Stimulated activated naive CD8-positive, alpha-beta T cell treated with anti-CD3 and anti-CD28 coated beads, Interleukin-15, Interleukin-2, amounts not matched to agents 100 U/mL and 50 U/mL, for 24 hours (primary cell): ENCODE measurements around the gene CDK14.

Source experiments
- ATAC-seq: fragments of 150-1000 bp; cut with Tn5 transposase; one replicate; pipeline ENCODE4 v1.10.0; 2021
- DNase-seq: peaks from one replicate; pipeline ENCODE4 v3.0.0; 2021

CDK14 gene

GRCh38 chr7:90597563-90598253, 1.6 kb downstream of the CDK14 start:
- ATAC-seq = no peak
- no peak for DNase-seq

- ATAC-seq (no peak), DNase-seq (no peak)
Observed at GRCh38 chr7:90599038-90599437, 2.9 kb downstream of the CDK14 start.

GRCh38 chr7:90599892-90600555, 3.9 kb downstream of the CDK14 start:
- ATAC-seq (no peak), DNase-seq (no peak)

DNA sequence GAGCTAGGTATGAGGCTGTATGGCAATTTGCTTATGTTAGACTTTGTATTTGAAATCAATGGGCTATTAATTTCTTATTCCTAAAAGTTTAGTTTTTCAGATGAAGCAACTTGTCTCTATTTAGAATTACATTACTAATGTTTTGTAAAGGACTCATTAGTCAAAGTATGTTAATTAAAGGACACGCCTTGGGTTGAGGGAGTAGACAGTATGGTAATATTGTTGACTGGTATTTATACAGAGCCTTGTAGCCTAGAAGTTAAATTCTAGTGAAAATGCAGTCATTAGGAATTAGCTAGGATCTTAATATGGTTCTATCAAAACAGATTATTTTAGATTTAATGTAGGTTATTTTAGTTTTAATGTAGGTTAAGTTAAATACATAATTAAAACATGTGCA, 6.2 kb downstream of the CDK14 start:
- no peak for ATAC-seq
- DNase-seq = no peak

GRCh38 chr7:90603346-90603745, 7.2 kb downstream of the CDK14 start:
- ATAC-seq (no peak), DNase-seq (no peak)

GRCh38 chr7:90604383-90604782, 8.3 kb downstream of the CDK14 start:
- ATAC-seq = no peak
- no peak for DNase-seq

GRCh38 chr7:90605055-90605454, 8.9 kb downstream of the CDK14 start:
- DNase-seq (no peak), ATAC-seq (no peak)

DNA sequence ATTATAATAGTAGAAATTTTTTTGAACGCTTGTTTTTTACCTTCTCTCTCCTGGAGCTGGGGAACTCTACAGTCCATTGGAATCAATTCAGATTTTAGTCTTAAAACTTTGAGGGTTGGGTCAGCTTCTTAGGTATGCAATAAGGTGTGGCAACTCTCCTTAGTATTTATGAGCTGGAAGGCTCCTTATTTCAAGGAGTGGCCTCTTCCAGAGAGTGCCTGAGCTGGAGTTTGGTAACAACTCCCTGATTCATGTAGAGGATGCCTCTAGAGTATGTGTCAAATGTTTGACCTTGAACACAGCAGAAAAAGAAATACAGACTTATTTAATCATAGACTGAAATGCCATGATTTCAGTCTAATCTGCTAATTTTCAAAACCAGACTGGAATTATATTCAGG, 11.1 kb downstream of the CDK14 start:
- ATAC-seq = no peak
- no peak for DNase-seq

- ATAC-seq (no peak), DNase-seq (no peak)
Observed at GRCh38 chr7:90610105-90610504, 14.0 kb downstream of the CDK14 start.

- no peak for DNase-seq
Observed at GRCh38 chr7:90611115-90611514, 15.0 kb downstream of the CDK14 start.

DNA sequence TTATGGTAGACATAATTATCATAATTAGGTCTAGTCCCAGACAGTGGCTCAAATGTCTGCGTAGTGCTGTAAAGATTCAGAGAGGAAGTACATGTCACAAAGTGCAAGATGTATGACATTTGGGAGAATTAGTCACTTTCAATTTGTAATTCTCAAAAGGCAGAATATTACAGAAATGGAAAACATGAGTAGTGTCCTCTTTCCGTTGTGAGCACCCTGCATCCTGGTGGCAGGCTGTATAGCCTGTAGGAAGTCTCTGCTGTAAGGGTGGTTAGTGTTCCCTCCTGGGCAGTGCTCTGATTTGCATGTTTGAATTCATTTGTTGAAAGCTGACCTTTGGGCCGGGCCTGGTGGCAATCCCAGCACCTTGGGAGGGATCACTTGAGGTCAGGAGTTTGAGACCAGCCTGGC, 17.0 kb downstream of the CDK14 start:
- peak; percentile 96 for ATAC-seq

More at GRCh38 chr7:90611115-90611514, 15.0 kb downstream of the CDK14 start:
- no peak for ATAC-seq

DNA sequence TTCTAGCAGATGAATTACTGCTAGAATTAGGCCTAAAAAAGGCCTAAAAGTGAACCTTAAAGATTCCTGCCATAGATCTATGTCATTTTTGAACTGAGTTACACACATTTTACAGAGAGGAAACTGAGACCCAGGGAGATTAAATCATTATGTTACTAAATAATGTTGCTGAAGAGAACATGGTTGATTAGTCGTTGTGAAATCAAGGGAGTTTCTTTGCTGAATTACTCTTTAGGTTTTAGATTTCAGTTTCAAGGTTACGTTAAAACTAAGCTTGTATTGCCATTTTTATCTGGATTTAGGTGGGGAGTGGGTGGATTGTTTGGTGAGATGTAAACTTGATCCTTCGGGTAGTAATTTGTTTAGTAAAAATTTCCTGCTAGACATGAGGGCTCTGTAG, 21.3 kb downstream of the CDK14 start:
- DNase-seq (no peak), ATAC-seq (no peak)

More for the DNA sequence above, 17.0 kb downstream of the CDK14 start:
- DNase-seq = peak; percentile 39

DNA sequence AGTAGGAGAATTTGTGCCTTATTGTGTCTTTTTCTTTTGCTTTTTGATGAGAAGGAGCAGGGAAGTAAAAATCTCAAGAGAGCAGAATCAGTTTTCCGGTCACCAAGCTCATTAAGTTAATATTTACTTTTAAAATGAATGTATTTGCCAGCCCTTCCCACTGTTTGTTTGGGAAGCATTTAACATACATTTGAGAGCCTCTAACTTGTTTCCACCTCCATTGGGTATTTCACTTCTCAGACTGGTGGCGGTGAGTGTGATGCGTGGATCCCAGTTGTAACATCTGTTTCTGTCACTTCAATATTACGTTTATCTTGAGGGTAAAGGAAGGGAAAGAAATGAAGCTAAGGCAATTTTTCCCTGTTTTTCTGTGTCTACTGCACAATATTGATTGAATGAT, 22.8 kb downstream of the CDK14 start:
- ATAC-seq (no peak), DNase-seq (no peak)

GRCh38 chr7:90621125-90621746, 25.1 kb downstream of the CDK14 start:
- no peak for DNase-seq
- ATAC-seq = no peak

GRCh38 chr7:90621747-90622140, 25.6 kb downstream of the CDK14 start:
- DNase-seq = no peak

DNA sequence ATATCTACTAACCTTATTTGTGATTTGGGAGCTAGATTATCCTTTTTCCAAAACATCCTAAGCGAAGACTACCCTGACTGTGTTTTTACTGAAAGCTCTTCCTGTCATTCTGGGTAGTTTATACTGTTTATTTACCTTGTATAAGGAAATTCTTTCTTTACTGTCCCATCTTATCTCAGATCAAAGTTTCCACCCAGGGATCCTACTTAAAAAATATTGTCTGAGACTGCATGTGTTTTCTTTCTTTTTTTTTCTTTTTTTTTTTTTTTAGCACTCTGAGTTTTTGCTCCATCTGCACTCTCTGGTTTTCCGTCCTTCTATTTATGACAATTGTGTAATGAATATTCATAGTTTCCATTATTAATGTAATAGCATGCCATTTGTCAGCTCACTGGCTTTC, 26.5 kb downstream of the CDK14 start:
- ATAC-seq = no peak

More at GRCh38 chr7:90621747-90622140, 25.6 kb downstream of the CDK14 start:
- ATAC-seq = no peak

GRCh38 chr7:90624225-90624911, 28.2 kb downstream of the CDK14 start:
- DNase-seq (no peak), ATAC-seq (no peak)

More for the DNA sequence above, 26.5 kb downstream of the CDK14 start:
- no peak for DNase-seq

DNA sequence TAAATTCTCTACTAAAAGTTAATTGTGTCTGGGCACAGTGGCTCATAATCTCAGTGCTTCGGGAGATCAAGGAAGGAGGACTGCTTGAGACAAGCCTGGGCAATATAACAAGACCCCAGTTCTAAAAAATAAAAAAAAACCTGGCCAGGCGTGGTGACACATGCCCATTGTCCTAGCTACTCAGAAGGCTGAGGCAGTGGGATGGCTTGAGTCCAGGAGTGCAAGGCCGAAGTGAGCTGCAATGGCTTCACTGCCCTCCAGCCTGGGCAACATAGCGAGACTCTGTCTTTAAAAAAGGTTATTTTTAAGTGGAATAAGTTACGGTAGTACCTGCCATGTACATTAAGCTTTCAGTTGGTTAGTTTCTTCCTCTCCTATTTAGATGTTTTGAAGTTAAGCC, 28.9 kb downstream of the CDK14 start:
- no peak for ATAC-seq
- DNase-seq = no peak

- DNase-seq (no peak), ATAC-seq (no peak)
Observed at GRCh38 chr7:90625562-90625961, 29.4 kb downstream of the CDK14 start.

DNA sequence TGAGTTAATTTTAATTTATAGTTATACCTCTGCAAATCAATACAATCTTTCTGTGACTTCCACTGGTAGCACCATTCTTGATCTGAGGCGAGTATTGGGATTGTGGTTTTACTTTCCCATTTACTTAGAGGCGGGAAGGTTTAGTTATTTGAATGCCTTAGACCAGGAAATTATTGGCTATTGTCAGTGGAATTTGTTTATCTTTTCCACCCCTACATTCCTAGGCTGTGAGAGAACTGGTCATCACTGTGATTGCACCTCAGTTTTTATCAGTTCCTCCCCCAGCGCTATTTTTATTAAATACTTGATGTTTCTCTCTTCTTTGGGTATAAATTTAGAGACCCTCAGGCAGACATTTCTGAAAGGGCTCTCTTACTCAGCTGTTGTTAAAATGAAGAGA, 29.9 kb downstream of the CDK14 start:
- no peak for DNase-seq
- no peak for ATAC-seq

GRCh38 chr7:90629297-90629918, 33.3 kb downstream of the CDK14 start:
- DNase-seq = no peak
- peak; percentile 68 for ATAC-seq

GRCh38 chr7:90631502-90631901, 35.4 kb downstream of the CDK14 start:
- DNase-seq = no peak
- ATAC-seq = no peak
